SK-N-SH treated with all-trans-retinoic acid at 6 μM for 48 hours (cell line): ENCODE data around the gene ZNF836.

Experiments used
- ATAC-seq: fragments of 200-7000 bp; cut with Tn5 transposase; 3 replicates; pipeline ENCODE4 v1.9.1; 2020; ENCODE audit warnings: mild to moderate bottlenecking, moderate library complexity
- ARNTL ChIP-seq: fragments of 450-650 bp; formaldehyde crosslinking; IDR thresholded peaks from 2 replicates; pipeline ENCODE4 v1.5.0; 2020; ENCODE audit warnings: low read depth, mild to moderate bottlenecking, moderate library complexity, borderline replicate concordance
- BACH2 ChIP-seq: fragments of 250-450 bp; sonication (Bioruptor Pico); IDR thresholded peaks from 2 replicates; pipeline ENCODE4 v1.9.0; 2021; ENCODE audit warnings: mild to moderate bottlenecking, borderline replicate concordance
- CREB5 ChIP-seq: fragments of 250-450 bp; sonication (Bioruptor Pico); IDR thresholded peaks from 2 replicates; pipeline ENCODE4 v1.5.1; 2020; ENCODE audit warnings: low read depth, mild to moderate bottlenecking, moderate library complexity
- CSDC2 ChIP-seq: fragments of 250-450 bp; sonication (Bioruptor Pico); IDR thresholded peaks from 2 replicates; pipeline ENCODE4 v1.5.0; 2020; ENCODE audit warnings: mild to moderate bottlenecking, moderate library complexity
- CSRNP3 ChIP-seq: fragments of 250-450 bp; sonication (Bioruptor Pico); IDR thresholded peaks from 2 replicates; pipeline ENCODE4 v1.5.1; 2021; ENCODE audit warnings: mild to moderate bottlenecking, moderate library complexity
- ESRRG ChIP-seq: fragments of 250-450 bp; sonication (Bioruptor Pico); IDR thresholded peaks from 2 replicates; pipeline ENCODE4 v1.6.1; 2021; ENCODE audit warnings: mild to moderate bottlenecking
- GLIS3 ChIP-seq: fragments of 250-450 bp; sonication (Bioruptor Pico); IDR thresholded peaks from 2 replicates; pipeline ENCODE4 v1.5.0; 2020; ENCODE audit warnings: mild to moderate bottlenecking, moderate library complexity
- ISL1 ChIP-seq: fragments of 250-450 bp; sonication (Bioruptor Pico); IDR thresholded peaks from 2 replicates; pipeline ENCODE4 v2.1.2; 2022; ENCODE audit warnings: mild to moderate bottlenecking, moderate library complexity
- OSR1 ChIP-seq: fragments of 250-450 bp; sonication (Bioruptor Pico); IDR thresholded peaks from 2 replicates; pipeline ENCODE4 v1.8.0; 2022; ENCODE audit warnings: moderate library complexity, mild to moderate bottlenecking, inconsistent platforms
- PATZ1 ChIP-seq: fragments of 250-450 bp; sonication (Bioruptor Pico); IDR thresholded peaks from 2 replicates; pipeline ENCODE4 v1.8.0; 2020; ENCODE audit warnings: mild to moderate bottlenecking, moderate library complexity, borderline replicate concordance
- POU6F1 ChIP-seq: fragments of 250-450 bp; sonication (Bioruptor Pico); IDR thresholded peaks from 2 replicates; pipeline ENCODE4 v1.8.0; 2021; ENCODE audit warnings: low read depth, mild to moderate bottlenecking, moderate library complexity, borderline replicate concordance
- PPARA ChIP-seq: fragments of 250-450 bp; sonication (Bioruptor Pico); IDR thresholded peaks from 2 replicates; pipeline ENCODE4 v1.5.0; 2020; ENCODE audit warnings: mild to moderate bottlenecking, borderline replicate concordance
- RARB ChIP-seq: fragments of 250-450 bp; sonication (Bioruptor Pico); IDR thresholded peaks from 2 replicates; pipeline ENCODE4 v1.8.0; 2021; ENCODE audit warnings: mild to moderate bottlenecking, moderate library complexity
- SNAI2 ChIP-seq: fragments of 250-450 bp; sonication (Bioruptor Pico); IDR thresholded peaks from 2 replicates; pipeline ENCODE4 v1.5.0; 2020; ENCODE audit warnings: mild to moderate bottlenecking, moderate library complexity
- TCF4 ChIP-seq: fragments of 250-450 bp; sonication (Bioruptor Pico); IDR thresholded peaks from 2 replicates; pipeline ENCODE4 v1.8.0; 2021; ENCODE audit warnings: mild to moderate bottlenecking, moderate library complexity, borderline replicate concordance
- TOX ChIP-seq: fragments of 250-450 bp; sonication (Bioruptor Pico); IDR thresholded peaks from 2 replicates; pipeline ENCODE4 v1.8.0; 2021; ENCODE audit warnings: mild to moderate bottlenecking, moderate library complexity, borderline replicate concordance
- TSHZ2 ChIP-seq: fragments of 250-450 bp; sonication (Bioruptor Pico); IDR thresholded peaks from 2 replicates; pipeline ENCODE4 v1.5.0; 2020; ENCODE audit warnings: mild to moderate bottlenecking, moderate library complexity
- ZC3H10 ChIP-seq: fragments of 250-450 bp; sonication (Bioruptor Pico); IDR thresholded peaks from 2 replicates; pipeline ENCODE4 v1.5.1; 2021; ENCODE audit warnings: mild to moderate bottlenecking, moderate library complexity
- ZFP3 ChIP-seq: fragments of 250-450 bp; sonication (Bioruptor Pico); IDR thresholded peaks from 2 replicates; pipeline ENCODE4 v1.5.0; 2020; ENCODE audit warnings: mild to moderate bottlenecking, moderate library complexity
- ZFP30 ChIP-seq: fragments of 450-650 bp; formaldehyde crosslinking; IDR thresholded peaks from 2 replicates; pipeline ENCODE4 v1.5.0; 2022; ENCODE audit warnings: mild to moderate bottlenecking, moderate library complexity
- ZNF565 ChIP-seq: fragments of 450-650 bp; formaldehyde crosslinking; conservative IDR thresholded peaks from 2 replicates; pipeline ENCODE4 v1.5.0; 2020; ENCODE audit warnings: low read depth, mild to moderate bottlenecking, moderate library complexity
- ZNF70 ChIP-seq: fragments of 450-650 bp; formaldehyde crosslinking; IDR thresholded peaks from 2 replicates; pipeline ENCODE4 v1.5.0; 2020; ENCODE audit warnings: mild to moderate bottlenecking, moderate library complexity
- ZNF8 ChIP-seq: fragments of 450-650 bp; formaldehyde crosslinking; IDR thresholded peaks from 2 replicates; pipeline ENCODE4 v1.5.0; 2020; ENCODE audit warnings: mild to moderate bottlenecking, moderate library complexity

ZNF836 gene

GRCh38 chr19:52191951-52192350 lies 20.5 kb upstream of the ZNF836 start:
- TF ChIP-seq TOX (CRISPR knock-in tag) = no peak
- no peak for TF ChIP-seq RARB (CRISPR knock-in tag)
- no peak for TF ChIP-seq SNAI2 (CRISPR knock-in tag)
- no peak for TF ChIP-seq ZFP3 (CRISPR knock-in tag)
- no peak for TF ChIP-seq ESRRG
- no peak for TF ChIP-seq ZNF70 (CRISPR knock-in tag)
- TF ChIP-seq CSDC2 (CRISPR knock-in tag) = no peak
- no peak for TF ChIP-seq BACH2 (CRISPR knock-in tag)
- no peak for TF ChIP-seq TSHZ2 (CRISPR knock-in tag)
- TF ChIP-seq ISL1 (CRISPR knock-in tag) = no peak
- ATAC-seq = no peak

- no peak for ATAC-seq
- TF ChIP-seq TOX (CRISPR knock-in tag) (no peak), RARB (CRISPR knock-in tag) (no peak), PPARA (CRISPR knock-in tag) (no peak), ZNF70 (CRISPR knock-in tag) (no peak), OSR1 (CRISPR knock-in tag) (no peak), ARNTL (CRISPR knock-in tag) (no peak), TCF4 (no peak), CREB5 (no peak), ZFP30 (CRISPR knock-in tag) (no peak), ESRRG (no peak)
These were observed 20.0 kb upstream of the ZNF836 start for GRCh38 chr19:52191389-52191788.

GRCh38 chr19:52190487-52191293 lies 19.3 kb upstream of the ZNF836 start:
- ATAC-seq = peak; percentile 1; the same call in 2 of the 3 replicates
- TF ChIP-seq ZNF8 (CRISPR knock-in tag) (no peak), CSDC2 (CRISPR knock-in tag) (no peak), PPARA (CRISPR knock-in tag) (no peak), ISL1 (CRISPR knock-in tag) (no peak), ZC3H10 (CRISPR knock-in tag) (no peak), ZFP30 (CRISPR knock-in tag) (no peak), TCF4 (no peak), TSHZ2 (CRISPR knock-in tag) (no peak), TOX (CRISPR knock-in tag) (no peak), ARNTL (CRISPR knock-in tag) (no peak), GLIS3 (CRISPR knock-in tag) (no peak), CREB5 (no peak), CSRNP3 (CRISPR knock-in tag) (no peak), BACH2 (CRISPR knock-in tag) (no peak), ZNF70 (CRISPR knock-in tag) (no peak), OSR1 (CRISPR knock-in tag) (no peak), PATZ1 (CRISPR knock-in tag) (no peak), ZNF565 (CRISPR knock-in tag) (no peak), POU6F1 (CRISPR knock-in tag) (no peak)
